GM19025 (cell line): Measurements from ENCODE around the gene GPR39.

ENCODE experiments used
- ATAC-seq: cut with Tn5 transposase; IDR thresholded peaks from one replicate; pipeline ENCODE4 v1.9.1; 2021; ENCODE audit warnings: mild to moderate bottlenecking, low read depth, moderate library complexity; ENCODE audit not compliant: unreplicated experiment

Gene GPR39

DNA sequence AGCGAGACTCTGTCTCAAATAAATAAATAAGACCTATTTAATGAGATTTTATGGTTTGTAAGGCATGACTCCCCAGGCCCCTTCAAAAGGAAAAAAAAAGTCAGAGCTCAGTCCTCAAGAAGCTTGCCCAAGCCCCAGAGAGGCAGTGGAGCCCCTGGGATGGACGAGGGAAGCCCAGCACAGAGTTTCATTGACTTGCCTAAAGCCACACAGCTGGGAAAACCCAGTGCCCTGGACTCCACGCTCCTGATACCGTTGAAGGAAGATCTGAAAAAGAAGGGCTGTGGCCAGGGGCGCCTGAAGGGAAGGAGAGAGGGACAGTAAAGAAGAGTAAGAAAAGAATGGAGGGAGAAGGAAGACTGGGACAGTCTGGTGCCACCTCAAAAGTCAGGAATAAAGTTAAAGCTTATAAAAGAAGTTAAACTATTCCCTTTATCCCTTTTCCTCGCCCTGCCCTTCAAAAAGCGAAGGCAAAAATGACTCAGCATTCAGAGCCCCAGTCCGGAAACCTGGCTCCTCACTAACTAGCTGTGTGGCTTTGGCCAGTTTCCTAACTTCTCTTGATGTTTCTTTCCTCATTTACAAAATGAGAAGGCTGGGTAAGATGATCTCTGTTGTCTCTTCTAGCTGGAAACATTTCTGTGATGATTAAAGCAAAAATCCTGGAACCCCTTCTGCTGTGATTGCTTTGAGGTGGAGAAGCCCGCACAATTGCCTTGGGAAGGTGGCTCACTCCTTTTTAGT is 206.7 kb downstream of the GPR39 start:
- no peak for ATAC-seq

DNA sequence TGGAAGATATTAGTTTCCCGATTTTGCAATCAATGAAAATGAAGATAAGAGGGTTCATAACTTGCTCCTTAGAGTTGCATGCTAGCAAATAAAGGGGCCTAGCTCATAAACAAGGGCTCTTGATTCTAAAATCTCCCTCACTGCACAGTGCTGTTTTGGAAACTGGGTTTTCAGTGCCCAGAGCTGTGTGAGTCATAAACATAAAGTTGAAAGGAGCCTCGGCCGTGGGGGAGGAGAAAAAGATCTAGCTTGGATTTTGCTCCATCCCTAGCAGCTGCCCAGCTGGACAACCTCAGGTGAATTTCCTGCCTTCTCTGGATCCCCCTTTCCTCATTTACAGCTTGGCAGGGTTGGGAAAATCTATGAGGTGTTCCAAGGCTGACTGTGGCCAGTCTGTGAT is 210.9 kb downstream of the GPR39 start:
- ATAC-seq, result no peak

- no peak for ATAC-seq
Measured at GRCh38 chr2:132632000-132632649, 215.5 kb downstream of the GPR39 start.

- no peak for ATAC-seq
Measured at GRCh38 chr2:132633635-132634034, 217.0 kb downstream of the GPR39 start.

DNA sequence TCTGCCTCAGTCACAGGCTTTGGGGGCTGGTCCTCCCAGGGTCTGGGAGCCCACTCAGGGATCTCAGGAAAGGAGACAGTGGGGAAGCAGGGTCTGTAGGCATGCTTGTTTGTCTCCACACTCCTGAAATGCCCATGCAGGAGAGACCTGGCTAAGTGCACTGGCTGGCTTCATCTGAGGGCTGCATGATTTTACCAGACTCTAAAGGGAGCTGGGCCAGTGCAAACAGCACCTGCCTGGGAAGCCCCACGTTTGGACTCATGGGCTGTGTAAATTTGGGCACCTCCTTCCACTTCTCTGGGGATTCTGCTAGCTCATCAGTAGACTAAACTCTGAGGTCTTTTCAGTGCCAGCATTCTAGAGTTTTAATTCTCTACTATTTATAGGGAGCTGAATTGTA is 219.7 kb downstream of the GPR39 start:
- ATAC-seq, result no peak

GRCh38 chr2:132638313-132639040 is 221.9 kb downstream of the GPR39 start:
- ATAC-seq, result no peak

GRCh38 chr2:132640116-132640515 is 223.5 kb downstream of the GPR39 start:
- ATAC-seq, result no peak

DNA sequence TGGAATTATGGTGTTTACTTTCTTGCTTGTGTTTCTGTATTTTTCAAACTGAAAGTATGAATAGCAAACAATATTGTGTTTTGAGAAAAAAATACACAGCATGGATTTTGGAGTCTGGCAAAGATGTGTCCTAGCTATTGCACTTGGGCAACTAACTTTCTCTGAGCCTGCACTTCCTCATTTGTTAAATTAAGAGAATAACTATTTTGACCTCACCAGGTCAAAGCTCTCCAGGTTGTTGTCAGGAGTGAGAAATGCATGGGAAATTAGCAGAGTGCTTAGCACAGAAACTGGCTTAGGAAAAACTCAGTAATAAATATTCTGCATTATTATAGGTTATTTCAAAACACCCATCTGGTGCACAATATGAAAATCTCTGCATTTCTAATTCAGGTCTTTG is 225.2 kb downstream of the GPR39 start:
- no peak for ATAC-seq

DNA sequence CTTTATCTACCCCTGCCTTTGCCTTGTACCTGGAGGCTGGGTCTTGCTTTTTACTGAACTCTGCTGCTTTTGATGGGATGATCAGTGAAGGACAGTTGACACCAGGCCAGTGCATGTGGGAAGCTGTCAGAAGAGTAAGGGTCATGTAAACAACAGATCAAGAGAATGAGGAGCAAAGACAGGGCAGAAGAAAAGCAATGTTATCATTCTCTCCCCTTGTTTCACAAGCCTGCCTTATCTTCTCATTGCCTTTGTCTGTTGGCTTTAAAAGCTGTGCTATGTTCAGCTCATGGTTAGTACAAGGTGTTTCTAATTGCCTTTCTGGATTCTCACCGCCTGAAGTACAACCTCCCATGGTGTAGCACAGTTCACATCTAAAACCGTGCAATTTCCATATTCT is 225.8 kb downstream of the GPR39 start:
- ATAC-seq, result no peak

- no peak for ATAC-seq
Measured at GRCh38 chr2:132645176-132645575, 228.6 kb downstream of the GPR39 start.

- ATAC-seq, result peak; percentile 65
Measured at GRCh38 chr2:132645722-132646539, 229.3 kb downstream of the GPR39 start.

DNA sequence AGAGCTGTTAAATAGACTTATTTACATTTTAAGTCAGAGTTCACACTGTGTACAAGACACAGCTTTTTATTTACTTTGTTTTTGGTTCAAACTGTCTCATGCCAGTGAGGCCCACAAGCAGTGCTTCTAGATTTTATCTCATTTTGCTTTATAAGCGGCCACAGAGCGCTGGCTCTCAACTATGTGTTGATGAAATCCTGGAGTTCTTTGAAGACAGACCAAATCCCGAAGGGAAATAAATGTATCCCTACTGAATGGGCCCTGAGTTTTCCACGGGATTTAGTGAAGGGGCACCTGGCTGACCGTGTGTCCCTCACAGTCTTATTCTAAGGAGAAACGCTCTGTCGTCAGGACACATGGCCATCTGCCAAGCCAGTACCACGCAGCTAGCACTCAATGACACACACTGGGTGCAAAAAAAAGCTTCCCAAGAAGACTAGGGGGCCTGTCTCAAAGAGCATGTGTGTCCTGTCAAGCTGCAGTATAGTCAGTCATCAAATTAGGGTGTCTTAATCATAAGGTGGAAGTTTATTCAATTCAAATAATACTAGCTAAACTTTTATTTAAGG is 230.0 kb downstream of the GPR39 start:
- no peak for ATAC-seq

- no peak for ATAC-seq
Measured at GRCh38 chr2:132651115-132652045, 234.8 kb downstream of the GPR39 start.

- no peak for ATAC-seq
Measured at GRCh38 chr2:132652474-132652873, 235.9 kb downstream of the GPR39 start.

DNA sequence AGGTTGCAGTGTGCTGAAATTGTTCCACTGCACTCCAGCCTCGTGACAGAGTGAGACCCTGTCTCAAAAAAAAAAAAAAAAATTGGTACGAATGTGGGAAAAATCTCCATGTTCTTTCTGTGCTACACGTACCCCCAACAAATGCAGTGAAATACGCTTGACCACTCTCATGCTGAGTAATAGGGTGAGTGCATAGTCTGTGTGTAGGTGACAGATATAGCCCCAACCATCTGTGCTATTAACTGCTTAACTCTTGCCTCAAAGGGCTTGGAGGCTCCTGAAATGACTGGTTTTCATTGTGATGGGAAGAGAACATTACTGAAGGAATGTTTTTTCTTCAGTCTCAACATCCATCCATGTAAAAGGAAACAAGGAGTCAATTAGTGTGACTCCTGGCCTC is 237.7 kb downstream of the GPR39 start:
- no peak for ATAC-seq

DNA sequence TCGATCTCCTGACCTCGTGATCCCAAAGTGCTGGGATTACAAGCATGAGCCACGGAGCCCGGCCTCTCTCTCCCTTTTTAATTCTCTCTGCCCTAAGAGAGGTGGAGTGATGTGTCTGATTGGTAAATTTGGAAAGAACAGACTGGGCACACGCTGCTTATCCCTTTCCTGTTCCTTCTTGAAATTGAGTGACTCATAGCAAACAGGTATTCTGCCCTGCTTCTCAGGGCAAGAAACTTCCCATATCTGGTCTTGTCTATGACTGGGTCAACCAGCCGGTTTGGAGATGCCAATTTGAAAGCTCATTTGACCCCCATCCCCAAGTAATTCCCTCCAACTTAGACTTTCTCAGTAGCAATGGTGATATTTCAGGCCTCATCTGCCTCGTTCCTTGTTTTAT is 238.4 kb downstream of the GPR39 start:
- no peak for ATAC-seq

DNA sequence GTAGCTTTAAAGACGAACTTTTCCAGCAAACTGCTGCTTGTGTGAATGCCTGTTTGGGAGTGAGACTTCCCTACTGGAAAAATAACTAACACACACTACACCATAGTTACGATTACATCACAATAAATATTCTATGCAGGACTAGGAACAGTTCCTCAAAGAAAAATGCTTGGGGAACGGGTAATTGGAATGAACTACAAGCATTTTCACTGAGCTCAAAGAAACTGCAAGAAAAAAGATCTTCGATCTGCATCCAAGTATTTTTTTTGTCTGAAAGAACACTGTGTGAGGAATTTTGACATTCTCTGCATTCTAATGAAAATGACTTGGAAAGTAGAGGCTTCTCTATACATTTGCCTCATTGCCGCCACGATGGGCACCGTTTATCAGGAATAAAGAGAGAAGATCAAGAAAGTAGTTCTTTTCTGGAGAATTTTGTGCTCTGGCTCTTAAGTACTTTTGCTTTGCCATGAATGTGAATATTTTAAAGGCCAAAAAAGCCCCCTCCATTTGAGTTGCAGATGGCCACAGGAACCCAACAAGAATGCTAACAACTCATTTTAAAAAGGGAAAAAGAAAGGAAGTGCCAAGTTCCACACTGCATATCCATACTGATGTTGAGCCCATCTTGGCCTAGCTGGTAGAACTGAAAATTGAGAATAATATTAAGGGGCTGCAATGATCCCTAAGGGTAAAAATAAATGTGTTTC is 239.8 kb downstream of the GPR39 start:
- ATAC-seq, result no peak

DNA sequence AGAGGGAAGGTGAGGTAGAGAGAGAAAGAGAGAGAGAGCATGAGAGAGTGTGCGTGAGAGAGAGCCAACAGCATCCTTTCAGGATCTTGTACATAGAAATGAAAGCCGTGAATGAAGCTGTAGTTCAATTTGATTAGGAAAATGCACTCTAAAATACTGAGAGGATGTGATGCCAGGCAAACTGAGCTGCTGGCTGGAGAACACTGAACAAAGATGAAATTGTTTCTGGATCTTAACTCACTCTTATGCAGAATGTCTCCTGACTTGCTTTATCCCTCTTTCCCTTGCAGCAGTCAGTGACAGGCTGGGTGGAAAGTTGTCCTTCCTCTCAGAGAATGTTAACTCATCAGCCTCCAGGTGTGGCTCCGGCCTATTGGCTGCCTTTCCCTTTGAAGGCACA is 242.7 kb downstream of the GPR39 start:
- no peak for ATAC-seq

- no peak for ATAC-seq
Measured at GRCh38 chr2:132662732-132663131, 246.1 kb downstream of the GPR39 start.
